Activated naive CD4-positive, alpha-beta T cell treated with anti-CD3 and anti-CD28 coated beads, Interleukin-2, amount 50 U/mL, for 16 hours (primary cell): ENCODE measurements around the gene USP3.

Experiments
- DNase-seq: peaks from one replicate; pipeline ENCODE4 v3.0.0-alpha.2; 2020

USP3 gene

GRCh38 chr15:63504247-63504978 lies at the start of gene USP3:
Gene USP3 (plus strand): TSS chr15:63504593. CDS start chr15:63504740, 147 bp downstream.
- peak; percentile 91 for DNase-seq

GRCh38 chr15:63456258-63456657 lies 48.1 kb upstream of the USP3 start:
- DNase-seq: no peak

DNA sequence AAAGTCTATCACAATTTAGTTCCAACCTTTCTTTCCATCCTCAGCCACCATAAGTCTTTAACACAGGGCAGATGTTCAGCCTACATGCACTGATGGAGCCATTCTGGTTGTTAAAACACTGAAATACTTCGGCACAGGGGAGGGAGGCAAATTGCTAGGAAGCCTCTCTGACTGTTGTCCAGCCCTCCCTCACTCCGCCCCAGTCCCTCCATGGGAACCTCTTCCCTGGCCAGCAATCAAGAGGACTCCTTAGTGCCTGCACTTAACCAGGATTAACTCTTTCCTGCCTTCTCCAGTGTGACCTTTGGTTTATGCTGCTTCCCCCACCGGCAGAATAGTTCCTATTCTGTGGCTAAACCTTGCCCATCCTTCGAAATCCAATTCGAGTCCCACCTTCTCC lies 47.0 kb upstream of the USP3 start:
- DNase-seq: no peak

GRCh38 chr15:63458026-63458425 lies 46.4 kb upstream of the USP3 start:
- DNase-seq: no peak

DNA sequence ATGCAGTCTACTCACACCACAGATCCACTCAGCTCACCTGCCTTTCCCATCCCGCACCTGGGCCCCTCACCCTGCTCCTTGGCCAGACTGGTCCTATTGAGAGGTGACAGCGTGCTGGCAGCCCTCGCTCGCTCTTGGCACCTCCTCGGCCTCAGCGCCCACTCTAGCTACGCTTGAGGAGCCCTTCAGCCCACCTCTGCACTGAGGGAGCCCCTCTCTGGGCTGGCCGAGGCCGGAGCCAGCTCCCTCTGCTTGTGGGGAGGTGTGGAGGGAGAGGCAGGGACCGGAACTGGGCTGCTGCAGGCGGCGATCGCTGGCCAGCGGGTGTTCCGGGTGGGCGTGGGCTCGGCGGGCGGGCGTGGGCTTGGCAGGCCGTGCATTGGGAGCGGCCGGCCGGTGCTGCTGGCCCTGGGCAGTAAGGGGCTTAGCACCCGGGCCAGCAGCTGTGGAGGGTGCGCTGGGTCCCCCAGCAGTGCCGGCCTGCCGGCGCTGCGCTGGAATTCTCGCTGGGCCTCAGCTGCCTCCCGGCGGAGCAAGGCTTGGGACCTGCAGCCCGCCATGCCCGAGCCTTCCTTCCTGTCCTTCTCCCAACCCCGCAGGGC lies 45.5 kb upstream of the USP3 start:
- no peak for DNase-seq

GRCh38 chr15:63460210-63461155 lies 43.9 kb upstream of the USP3 start:
- no peak for DNase-seq

GRCh38 chr15:63461230-63461985 lies 43.0 kb upstream of the USP3 start:
- DNase-seq: no peak

DNA sequence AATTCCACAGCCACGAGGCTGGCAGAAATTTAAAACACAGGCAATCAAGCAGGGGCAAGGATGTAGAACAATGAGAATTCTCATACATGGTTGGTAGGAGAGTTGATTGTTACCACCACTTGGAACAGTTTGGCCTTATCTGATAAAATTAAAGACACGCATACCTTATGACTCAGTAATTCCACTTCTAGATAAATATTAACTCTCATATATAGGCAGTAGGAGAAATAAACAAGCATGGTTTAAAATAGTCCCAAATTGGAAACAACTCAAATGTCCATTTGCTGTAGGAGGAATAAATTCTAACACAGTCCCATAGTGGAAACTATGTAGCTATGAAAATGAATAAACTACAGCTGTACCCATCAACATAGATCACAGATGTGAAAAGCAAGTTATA lies 42.3 kb upstream of the USP3 start:
- no peak for DNase-seq

DNA sequence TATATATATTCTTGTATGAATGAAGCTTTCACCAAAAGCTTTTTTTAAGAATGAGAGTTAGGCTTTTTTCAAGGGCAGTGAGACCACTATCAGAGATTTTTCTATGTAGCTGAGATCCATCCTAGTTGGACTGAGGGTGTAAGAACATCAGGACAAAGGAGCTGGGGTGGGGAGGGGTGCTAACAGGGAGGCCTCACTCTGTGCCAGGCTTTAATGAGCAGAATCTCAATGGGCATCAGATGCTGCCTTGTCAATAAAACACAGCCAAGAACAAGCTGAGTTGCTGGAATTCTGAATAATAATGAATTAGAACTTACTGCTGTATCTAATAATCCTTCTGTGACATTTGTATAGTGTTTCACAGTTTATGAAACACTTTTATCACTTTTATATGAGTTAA lies 41.4 kb upstream of the USP3 start:
- no peak for DNase-seq

DNA sequence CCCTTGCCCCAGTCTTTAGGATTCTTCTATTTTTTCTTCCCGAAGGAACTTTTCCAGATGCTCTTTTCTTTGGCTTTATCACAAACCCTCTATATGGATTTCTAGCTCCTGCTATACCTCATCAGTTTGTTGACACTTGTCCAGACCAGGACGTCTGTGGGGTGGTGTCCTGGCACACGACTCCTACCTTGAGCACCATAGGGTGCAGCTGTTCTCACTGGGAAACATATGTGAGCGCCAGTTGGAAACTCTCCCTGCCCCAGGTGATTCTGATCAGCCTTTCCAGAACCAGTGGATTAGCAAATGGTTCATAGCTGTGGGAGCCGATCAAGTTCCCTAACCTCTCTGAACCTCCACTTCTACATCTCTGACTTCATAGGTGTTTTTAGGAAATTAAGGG lies 40.6 kb upstream of the USP3 start:
- DNase-seq: no peak

GRCh38 chr15:63465104-63465503 lies 39.3 kb upstream of the USP3 start:
- no peak for DNase-seq

GRCh38 chr15:63466378-63467192 lies 37.8 kb upstream of the USP3 start:
- DNase-seq: peak; percentile 26

DNA sequence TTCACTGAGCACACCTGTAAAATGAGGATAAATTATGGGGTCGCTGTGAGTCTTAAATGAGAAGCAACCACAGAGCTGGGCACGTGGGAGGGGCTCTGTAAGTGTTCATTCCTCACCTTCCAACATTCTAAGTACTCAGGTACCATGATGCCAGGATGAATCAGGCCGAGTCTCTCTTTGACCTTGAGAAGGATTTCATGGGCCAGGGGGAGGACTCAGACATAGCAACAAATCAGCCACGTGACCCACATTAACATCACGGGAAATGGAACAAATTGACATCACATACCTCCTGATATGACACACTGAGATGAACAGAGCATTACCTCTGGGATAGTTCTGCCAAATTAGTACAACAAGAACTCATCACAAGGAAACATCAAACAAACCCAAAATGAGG lies 35.2 kb upstream of the USP3 start:
- peak; percentile 38 for DNase-seq

DNA sequence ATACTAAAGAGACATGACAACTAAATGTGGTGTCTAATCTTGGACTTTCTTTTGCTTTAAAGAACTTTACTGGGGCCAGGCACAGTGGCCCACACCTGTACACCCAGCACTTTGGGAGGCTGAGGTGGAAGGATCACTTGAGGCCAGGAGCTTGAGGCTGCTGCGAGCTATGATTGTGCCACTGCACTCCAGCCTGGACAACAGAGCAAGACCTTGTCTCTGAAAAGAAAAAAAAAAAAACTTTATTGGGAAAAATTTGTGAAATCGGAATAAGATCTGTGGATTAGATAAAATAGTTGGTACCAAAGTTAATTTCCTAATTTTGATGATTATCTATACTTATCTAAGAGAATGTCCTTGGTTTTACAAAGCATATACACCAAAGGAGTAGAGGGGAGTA lies 34.4 kb upstream of the USP3 start:
- DNase-seq: no peak

GRCh38 chr15:63473007-63473748 lies 31.2 kb upstream of the USP3 start:
- DNase-seq: no peak

GRCh38 chr15:63473749-63473998 lies 30.7 kb upstream of the USP3 start:
- DNase-seq: no peak

GRCh38 chr15:63473999-63474809 lies 30.2 kb upstream of the USP3 start:
- DNase-seq: peak; percentile 63

DNA sequence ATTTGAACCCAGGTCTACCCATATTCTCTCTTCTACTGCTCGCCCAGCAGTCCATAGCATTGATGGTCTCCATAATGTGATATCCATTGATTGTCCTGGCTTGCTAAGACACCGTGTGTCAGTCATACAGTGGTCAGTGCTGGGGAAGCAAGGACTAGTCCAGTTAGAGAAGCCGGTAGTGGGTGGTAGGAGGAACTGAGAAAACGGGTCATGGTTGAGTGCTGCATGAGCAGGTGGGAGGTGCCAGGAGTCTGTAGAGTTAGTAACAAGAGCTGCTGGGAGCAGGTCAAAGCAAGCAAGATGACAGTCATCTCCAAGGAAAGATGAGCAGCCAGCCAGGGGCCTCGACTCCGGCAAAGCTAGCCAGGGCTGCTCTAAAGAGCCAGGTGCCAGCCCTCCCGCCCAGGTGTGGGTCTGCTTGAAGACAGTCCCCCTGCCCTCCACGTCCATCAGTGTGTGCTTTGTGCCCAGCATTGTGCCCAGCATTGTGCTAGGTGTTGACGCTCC lies 29.5 kb upstream of the USP3 start:
- DNase-seq: no peak

DNA sequence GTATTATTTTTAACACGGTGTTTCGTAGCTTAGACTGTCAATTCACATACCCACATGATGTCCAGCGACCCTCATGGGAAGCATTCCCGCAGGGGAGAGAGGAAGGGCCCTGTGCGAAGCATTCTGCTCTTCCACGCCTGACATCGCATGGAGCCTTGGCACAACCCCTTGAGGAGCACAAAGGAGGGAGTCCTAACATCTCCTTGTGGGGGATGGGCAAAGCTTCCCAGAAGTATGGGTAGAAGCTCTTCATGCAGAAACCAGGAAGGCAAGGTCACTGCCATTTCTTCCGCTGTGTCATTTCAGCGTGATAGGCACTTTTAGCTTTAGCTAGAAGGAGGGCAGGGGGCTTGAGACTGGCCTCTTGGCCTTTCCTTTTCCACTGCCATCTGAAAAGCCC lies 28.7 kb upstream of the USP3 start:
- DNase-seq: no peak

GRCh38 chr15:63476229-63476632 lies 28.2 kb upstream of the USP3 start:
- DNase-seq: no peak
